Stimulated activated CD8-positive, alpha-beta memory T cell treated with anti-CD3 and anti-CD28 coated beads, Interleukin-15, amount 100 ng/mL, for 48 hours (primary cell): ENCODE measurements around the gene PGC.

Source experiments
- DNase-seq, 2 donors: peaks; one replicate each; pipeline ENCODE4 v3.0.0-alpha.2; 2020; ENCODE audit warnings: low read depth in 2 of 2

Gene PGC

DNA sequence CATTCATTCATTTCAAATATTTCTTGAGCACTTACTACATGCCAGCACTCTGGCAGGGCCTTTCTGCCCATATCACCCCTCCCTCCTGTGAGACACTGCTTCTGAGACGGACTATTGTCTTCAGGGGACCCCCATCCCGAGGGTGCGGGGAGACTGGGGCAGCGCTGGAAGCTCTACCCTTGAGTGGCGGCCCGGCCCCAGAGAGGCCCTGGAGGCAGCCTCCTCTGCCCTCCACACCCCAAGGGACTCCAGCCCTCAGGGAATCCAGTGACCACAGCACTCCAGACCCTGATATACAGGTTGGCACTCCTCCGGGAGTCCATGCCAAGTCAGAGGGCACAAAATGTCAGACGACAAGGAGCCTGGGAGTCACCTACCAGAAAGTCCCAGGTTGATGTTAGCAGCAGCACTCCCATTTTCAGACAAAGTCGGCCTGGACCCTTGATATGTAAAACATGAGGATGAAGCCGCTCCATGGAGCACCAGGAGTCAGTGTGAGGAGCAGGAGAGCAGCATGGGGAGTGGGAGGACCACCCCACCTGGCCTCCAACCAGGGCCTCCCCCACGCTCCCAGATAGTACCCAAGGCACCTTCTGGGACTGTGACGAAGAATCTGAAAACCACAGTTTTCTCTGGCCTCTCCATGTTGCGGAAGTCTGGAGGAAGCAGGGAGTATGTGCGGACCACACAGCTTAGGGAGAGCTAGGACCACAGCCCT lies 32.5 kb downstream of the PGC start:
- DNase-seq = no peak

DNA sequence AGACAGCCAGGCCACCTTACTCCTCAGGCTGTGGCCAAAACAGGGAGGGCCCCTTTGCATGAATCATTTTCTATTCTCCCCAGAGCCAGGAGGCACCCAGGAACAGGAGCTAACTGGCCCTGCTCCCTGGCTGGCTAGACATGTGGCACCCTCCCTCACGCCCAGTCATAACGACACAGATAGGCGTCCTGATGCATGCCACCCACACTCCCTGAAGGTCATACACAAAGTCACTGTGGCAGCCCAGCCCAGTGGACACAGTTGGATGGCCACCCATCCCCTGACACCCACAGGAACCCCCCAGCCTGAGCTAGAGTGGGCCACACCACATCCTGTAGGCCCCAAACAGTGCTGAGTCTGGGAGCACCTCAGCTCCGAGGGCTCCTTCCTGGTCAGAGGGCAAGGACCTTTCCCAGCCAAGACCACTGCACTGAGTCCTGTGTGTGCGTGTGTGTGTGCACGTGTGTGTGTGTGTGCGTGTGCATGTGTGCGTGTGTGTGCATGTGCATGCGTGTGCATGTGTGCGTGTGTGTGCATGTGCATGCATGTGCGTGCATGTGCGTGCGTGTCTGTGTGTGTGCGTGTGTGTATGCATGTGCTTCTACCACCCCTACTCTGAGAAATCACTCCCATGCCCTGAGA lies 33.4 kb downstream of the PGC start:
- no peak for DNase-seq

DNA sequence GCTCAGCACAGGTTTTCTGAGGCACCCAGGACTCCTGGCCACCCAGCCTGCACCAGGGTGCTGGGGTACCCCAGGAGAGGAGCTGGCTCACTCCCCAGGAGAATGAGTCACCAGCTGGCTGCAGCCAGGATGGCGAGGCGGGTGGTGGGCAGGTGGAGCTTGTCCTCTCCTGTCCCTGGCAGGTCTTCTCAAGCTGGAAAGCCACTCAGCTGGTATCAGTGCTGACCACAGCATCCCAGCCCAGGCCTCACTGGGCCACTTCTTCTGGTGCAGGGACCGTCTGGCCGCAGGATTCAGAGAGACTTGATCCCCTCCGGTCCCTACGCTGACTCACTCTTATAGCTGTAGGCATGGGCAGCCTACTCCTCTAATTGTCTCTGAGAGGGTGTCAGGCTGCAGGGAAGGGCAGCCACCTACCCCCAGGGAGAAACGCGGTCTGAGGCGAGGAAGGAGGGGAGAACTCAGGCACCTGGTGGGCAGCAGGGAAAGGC lies 34.0 kb downstream of the PGC start:
- DNase-seq = no peak

DNA sequence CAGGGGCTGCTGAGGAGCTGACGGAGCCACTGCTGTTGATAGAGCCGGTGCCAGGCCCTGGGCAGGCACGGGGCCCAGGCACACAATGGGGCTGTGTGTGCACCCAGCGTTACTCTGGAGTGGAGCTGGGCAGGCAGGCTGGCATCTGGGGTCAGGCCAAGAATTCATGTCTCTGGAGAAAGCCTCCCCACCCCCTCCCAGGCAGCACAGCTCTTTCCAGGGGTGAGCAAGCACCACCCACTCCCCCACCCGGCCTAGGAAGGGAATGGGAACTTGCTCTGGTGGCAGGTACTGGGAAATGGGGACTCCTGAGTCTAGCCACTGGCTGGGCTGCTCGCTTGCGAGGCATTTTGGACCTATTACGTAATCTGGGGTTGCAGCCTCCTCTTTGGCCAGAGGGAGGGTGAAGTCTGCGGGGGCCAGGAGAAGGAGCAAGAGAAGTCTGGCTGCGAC lies 34.5 kb downstream of the PGC start:
- DNase-seq = no peak

DNA sequence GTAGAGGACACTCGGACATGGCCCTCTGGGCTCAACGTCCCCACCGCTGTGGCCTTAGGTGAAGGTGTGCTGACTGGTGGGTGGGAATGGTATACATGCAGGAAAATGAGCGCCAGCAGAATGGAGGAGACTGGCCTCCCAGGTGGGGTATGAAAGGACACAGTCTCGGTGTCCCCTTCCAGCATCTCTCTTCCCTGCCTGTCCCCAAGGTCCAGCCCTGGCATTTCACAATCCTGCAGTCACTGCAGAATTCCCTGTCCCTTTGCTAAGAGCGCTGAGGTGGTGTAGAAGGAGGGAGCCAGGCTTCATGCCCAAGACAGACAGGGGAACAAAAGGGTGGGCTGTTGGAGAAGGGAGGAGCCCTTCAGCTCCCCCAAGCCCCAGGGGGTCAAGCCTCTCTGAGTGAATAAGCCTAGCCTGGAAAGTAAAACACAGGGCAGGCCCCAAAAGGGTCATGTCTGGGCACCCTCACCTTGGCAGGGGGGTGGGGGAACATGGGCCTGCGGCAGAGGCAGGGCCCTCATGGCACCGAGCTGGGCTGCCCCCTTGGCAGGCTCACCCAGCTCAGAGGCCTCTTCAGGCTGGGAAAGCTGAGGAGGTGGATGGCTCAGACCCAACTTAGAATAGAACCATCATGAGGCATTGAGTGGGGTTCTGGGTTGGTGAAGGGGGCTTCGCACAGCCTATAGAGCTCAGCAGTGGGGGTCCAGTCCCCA lies 35.7 kb downstream of the PGC start:
- DNase-seq = no peak

DNA sequence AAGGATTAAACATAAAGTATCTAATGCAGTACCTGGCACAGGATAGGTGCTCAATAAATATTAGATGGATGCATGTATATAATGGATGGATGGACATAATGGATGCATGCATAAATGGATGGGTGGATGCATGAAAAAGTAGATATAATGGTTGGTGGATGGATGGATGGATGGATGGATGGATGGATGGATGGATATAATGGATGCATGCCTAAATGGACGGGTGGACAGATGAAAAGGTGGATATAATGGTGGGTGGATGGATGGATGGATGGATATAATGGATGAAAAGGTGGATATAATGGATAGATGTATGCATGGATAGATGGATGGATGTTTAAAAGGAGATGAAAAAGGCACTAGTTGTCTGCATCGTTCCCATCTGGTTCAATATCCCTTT lies 37.8 kb downstream of the PGC start:
- no peak for DNase-seq

DNA sequence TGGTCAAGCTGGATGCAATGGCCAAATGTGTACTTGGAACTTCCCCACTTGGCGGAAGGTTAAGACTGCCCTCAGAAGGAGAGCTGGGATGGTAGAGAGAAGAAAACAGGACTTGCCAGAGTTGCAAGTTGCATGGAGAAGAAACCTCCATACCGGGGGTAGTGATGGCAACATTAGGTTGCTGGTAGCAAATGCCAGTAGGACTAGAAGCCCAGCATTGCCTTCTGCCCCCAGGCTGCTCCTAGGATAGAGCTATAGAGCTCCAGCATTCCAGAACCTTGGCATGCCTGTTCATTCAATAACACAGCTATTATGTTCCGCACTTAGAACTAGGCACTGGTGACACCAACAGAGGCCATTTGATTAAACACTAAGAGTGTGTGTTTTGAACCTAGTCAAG lies 38.3 kb downstream of the PGC start:
- DNase-seq = no peak

DNA sequence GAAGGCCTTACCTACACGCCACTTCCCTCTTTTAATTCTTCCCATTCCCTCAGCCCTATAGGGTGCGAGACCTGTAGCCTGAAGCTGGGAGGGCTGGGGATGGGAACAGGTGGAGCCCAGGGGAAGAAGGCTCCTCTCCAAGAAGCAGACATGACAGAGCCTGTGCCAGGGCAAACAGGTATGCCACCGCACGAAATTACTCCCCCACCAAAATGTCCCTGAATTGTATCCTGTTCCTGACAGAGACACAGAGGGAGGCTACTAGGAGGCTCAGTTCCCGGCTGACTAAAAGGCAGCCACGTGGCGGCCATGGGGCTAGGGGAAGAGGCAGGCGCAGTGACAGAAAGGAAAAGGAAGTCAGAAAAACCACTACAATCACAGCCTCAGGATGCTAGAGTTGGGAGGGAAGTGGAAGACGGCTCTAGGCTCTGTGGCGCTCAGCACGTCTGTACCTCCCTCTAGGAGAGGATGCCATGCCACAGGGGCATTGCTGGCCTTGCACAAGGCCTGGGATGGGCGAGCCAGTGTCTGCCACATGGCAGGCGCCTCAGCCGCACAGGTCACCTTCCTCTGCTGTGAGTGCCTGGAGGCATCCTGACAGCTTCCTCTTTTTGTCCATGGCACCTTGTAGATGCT lies 39.5 kb downstream of the PGC start:
- no peak for DNase-seq

DNA sequence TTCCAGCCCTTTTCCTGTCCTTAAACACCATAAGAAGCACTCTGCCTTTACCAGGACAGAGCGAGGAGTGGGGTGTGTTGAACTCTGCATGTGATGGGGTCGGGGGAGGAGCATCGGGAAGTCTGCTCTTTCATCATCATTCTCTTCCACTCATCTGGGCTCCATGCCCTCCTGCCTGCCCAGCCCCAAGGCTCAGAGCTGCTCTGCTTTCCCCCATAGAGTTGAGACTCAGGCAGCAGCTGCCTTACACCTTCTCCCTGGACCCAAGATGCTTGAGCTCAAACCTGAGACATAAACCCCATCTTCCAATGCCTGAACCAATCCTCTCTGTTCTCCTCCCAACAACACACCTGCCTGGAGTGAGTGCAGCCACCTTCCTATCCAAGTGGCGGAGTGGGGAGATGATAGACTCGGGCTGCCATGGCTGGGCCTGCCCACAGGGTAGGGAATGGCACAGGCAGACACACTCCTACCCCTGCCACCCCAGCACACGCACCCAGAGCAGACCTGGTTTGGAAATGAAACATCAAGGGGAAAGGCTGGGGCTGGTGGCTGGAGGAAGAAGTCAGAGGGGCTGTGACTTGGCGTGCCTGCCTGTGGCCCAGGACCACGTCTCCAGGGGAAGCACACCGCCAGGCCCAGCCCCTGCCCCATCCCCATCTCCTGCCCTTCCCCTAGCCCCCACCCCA lies 40.2 kb downstream of the PGC start:
- DNase-seq = no peak

DNA sequence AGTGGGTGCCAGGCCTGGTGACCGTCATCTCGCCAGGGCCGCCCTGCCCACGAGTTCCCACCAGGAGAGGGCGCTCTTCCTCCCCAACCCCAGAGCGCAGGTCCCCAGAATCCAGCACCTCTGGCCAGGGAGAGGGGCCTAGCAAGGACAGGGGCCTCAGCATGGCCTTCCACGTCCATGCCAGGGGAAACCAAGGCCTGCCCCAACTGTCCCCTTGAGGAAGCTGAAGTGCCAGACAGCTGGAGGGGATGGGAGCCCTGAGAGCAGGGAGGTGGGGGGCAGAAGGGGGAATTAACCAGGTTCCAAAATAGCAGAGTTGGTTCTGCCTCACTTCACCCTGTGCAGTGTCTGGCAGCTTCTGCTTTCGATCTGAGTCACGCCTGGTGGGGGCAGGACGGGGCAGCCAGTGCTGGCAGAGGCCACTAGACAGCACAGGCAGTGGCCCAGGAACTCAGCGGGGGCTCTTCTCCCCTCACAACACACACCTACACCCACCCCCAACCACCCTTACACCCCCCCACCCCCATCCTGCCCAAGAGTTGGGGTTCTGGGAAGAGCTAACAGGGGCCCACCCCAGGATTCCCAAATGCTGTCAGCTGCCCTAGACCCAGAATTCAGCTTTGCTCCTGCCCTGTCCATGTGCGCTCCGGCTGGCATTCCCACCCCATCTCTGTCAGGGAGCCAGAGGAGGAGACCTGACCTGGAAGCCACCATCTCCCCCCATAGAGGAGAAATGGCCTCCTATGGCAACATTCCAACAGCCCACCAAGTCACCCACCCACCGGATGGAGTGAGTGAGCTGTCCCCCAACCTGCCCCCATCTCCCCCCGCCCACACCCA lies 41.0 kb downstream of the PGC start:
- DNase-seq = peak; percentile 68 to 71

DNA sequence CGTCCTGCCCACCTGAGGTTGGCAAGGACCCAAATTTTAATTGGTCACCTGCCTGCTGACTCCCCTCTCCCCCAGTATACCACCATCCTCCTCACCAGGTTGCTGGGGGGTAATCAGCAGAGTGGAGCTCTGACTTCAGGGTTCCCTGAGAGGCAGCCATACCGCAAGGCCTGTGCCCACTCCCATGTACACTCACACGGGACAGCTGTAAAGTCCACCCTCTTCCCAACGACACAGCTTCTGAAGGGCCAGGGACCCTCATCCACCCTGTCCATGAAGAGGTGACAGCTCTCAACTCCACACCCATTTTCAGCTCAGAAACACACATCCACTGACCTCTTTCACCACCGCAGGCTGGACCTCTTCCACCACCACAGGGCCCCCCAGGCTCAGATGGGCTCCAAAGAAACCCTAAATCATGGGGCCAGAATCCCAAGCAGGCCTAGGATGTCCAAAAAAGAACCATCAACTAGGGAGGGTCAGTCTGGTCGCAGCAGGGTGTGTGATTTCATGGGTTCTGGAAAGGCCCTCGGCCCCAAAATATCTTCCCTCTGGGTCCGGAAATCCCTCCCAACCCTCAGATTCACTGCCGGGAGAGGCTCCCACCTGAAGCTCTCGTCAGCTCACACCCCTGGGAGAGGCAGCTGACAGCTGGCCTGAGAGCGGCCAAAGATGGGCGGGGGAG lies 41.7 kb downstream of the PGC start:
- DNase-seq = no peak

DNA sequence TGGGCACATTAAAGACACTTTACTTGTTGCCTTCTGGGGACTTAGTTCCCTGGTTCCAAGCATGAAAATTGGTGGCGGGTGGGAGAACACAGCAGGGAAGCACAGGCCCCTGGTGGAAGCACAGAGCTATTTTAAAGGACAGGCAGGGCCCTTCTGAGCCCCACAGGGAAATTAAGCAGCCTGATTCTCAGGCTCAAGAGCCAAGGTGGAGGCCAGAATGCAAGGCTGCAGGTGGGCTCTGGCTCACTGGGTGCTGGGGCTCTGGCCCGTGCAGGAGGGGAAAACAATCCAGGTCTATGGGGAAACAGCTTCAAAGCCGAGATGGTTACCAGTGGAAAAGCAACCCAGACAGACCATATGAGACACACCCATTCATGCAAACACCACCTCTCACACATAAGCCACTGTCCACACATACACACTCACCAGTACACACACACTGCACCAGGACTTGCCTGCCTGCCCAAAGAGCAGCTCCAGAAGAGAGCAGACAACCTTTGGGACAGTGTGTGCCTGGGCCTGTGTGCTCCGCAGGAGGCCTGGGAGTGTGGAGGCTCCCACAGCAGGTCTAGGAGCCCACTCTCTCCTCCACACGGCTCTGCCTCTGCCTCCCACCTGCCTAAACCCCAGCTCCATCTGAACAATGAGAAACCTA lies 42.4 kb downstream of the PGC start:
- DNase-seq = no peak

DNA sequence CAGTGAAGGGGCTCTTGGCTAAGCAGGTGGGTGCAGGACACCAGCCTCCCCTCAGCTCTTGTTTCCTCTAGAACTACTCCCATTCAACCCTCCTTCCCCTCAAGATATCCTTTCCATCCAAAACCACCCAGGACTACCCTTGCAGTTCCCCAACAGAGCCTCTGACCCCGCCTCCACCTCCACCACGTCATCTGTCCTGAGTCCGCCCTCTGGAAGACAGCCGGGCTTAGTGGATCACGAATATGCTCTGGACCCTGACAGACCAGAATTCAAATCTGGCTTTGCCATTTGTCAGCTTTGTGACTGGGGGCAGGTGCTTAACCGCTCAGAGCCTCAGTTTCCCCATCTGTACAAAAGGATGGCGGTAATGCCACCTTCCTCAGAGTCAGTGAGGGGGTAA lies 43.2 kb downstream of the PGC start:
- no peak for DNase-seq

DNA sequence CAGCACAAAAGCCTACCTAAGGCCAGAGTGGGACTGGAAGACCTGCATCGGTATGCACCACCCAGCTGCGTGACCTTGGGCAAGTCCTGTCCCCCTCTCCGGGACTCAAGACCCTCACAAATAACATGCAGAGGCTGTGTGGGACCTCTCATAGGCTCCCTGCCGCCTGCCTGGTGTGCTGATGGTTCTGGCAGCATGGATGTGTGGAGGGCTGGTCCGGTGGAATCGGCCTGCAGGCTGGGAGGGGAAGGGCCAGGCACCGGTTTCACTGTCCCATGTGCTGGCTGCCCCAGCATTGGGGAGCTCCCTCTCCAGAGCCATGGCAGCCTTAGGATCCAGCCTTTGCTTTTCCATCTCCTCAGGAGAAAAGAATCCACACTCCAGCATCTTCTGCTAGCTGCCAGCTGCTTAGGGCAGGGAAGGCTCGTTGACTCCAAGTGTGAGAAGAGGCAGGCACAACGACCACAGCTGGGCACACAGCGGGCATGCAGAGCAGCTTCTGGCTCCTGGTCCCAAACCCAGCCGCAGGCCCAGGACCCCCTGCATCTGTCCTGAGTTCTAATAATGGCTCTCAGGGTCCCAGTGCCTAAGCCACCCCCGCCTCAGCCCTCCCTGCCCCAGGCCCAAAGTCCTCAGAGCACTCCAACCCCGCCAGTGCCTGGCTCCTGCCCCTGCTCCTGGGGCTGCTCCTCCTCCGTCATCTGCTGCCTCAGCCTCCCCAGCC lies 44.3 kb downstream of the PGC start:
- no peak for DNase-seq

DNA sequence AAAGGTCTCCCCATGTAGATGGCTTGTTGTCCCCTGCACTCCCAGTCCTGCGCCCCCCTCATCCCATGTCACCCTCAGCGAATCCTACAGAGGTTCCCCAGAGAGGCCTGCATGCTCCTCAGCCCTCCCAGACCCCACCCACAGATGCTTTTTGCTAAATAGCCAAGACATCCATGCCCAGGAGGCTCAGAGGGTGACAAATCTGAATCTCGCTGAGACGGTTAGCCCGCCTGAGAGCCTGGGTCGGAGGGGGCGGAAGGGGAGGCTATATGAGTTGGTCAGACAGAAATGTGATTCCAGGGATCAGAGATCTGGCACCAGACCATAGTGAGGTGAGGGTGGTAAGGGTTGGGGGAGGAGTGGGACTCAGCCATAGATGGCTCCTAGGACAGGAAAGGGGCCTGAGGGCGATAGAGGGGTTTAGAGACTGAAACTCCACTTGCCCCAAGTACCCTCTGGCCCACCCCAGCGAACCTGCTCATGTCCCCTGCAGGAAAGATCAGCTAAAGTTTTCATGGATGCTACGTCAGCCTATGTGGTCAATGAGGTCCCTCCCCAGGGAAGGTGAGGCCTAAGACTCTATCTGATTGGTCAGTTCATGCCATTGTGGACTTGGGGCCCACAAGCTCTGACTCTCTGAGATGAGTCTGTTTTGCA lies 45.0 kb downstream of the PGC start:
- no peak for DNase-seq

DNA sequence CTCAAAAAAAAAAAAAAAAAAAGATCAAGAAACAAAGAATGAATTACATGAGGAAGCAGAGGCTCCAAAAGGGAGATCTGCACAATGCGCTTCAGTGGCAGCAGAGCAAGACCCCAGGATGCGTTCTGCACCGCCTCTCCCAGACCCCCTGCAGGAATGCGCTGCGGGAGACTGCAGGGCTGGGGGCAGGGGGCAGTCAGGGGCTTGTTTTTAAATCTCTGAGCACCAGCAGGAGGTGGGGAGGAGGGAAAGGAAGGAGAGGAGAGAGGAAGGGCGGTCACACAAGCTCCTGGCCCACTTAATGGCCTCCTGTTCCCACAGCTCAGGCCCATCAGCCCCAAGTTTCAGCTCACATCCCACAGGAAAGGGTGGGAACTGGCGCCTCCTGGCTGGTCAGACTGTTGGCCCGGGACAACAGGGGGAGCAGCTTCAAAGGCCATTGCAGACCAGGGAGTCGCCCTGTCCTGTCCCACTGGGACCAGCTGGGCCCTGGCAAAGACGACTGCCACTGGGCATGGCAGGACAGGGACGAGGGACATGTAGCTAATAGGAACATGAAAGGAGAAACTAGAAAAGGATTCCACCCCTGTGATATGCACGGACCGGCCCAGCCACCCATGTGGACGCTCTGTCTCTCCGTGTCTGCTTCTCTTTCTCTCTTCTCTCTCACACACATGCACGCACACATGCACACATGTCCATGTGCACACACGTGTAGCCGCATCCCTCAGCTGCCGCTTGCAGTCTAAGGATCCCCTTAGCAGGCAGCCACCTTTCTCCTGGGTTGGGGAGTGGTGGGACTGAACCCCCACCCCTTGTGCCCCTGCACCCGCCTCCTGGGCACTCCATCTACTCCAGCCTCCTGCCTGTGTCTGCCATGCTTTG lies 46.5 kb downstream of the PGC start:
- no peak for DNase-seq

DNA sequence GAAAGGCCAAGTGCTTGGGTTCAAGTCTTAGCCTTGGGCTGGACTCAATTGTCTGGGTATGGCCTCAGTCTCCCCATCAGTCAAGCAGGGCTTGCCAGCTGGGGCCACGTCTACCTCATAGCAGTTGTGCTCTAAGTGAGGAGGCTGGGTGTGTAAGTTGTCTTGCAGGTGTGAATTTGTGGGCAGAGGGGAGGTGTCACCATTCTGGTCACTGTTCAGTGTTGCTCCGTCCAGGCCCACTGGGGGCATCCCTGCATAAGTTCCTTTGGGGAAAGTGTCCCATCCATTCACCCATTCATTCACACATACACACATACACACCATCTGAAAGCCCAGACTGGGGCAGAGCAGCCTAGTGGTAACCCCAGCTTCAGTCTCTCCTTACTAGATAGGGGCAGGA lies 48.1 kb downstream of the PGC start:
- DNase-seq = no peak
